ENCODE results near the gene RDH5. TPM values are rescaled to one million over a fixed set of nuclear protein-coding genes. Genes with fewer than 3 reads are reported as not detected.

The RDH5 gene
- total RNA-seq, 1 experiment from 2014 or later: 12.4 TPM

GRCh38 chr12:55693323-55694187 lies 26.6 kb upstream of the RDH5 start:
- H3K9me3 ChIP-seq (ENCODE audit: low read length): no peaks in the 10 kb centered on the region
- no peaks in the 10 kb centered on the region for H3K36me3 ChIP-seq (ENCODE audit: insufficient read depth, low read length)
- DNase-seq: no peak
- H3K79me2 ChIP-seq (ENCODE audit: low read length): no peaks in the 10 kb centered on the region
- H3K27me3 ChIP-seq (ENCODE audit: low read length): no peaks in the 10 kb centered on the region
- no peak overlapping the region for H3K9ac ChIP-seq (ENCODE audit: low read length)
- no peak overlapping the region for H3K4me2 ChIP-seq (ENCODE audit: low read depth, low read length, poor library complexity, severe bottlenecking)
- H4K20me1 ChIP-seq (ENCODE audit: insufficient read depth, low read depth, low read length): no peaks in the 10 kb centered on the region
- no peak overlapping the region for H3K27ac ChIP-seq (ENCODE audit: low read length)
- H2AFZ ChIP-seq (ENCODE audit: low read length): no peak overlapping the region
- no peaks in the 10 kb centered on the region for H3K9me2 ChIP-seq (replicated peaks; ENCODE audit: insufficient read depth, low read length)
- no peak overlapping the region for H3K4me3 ChIP-seq (ENCODE audit: low read length)
- H3K4me1 ChIP-seq (ENCODE audit: low read length): no peaks in the 10 kb centered on the region

GRCh38 chr12:55694188-55694515 lies 26.0 kb upstream of the RDH5 start:
- H3K27me3 ChIP-seq (ENCODE audit: low read length): no peaks in the 10 kb centered on the region
- no peaks in the 10 kb centered on the region for H3K36me3 ChIP-seq (ENCODE audit: insufficient read depth, low read length)
- no peaks in the 10 kb centered on the region for H3K9me2 ChIP-seq (replicated peaks; ENCODE audit: insufficient read depth, low read length)
- H4K20me1 ChIP-seq (ENCODE audit: insufficient read depth, low read depth, low read length): no peaks in the 10 kb centered on the region
- H3K9ac ChIP-seq (ENCODE audit: low read length): no peak overlapping the region
- H3K4me3 ChIP-seq (ENCODE audit: low read length): no peak overlapping the region
- no peak overlapping the region for H2AFZ ChIP-seq (ENCODE audit: low read length)
- no peak for DNase-seq
- no peaks in the 10 kb centered on the region for H3K4me1 ChIP-seq (ENCODE audit: low read length)
- no peaks in the 10 kb centered on the region for H3K9me3 ChIP-seq (ENCODE audit: low read length)
- H3K79me2 ChIP-seq (ENCODE audit: low read length): no peaks in the 10 kb centered on the region
- no peak overlapping the region for H3K27ac ChIP-seq (ENCODE audit: low read length)
- H3K4me2 ChIP-seq (ENCODE audit: low read depth, low read length, poor library complexity, severe bottlenecking): no peak overlapping the region

DNA sequence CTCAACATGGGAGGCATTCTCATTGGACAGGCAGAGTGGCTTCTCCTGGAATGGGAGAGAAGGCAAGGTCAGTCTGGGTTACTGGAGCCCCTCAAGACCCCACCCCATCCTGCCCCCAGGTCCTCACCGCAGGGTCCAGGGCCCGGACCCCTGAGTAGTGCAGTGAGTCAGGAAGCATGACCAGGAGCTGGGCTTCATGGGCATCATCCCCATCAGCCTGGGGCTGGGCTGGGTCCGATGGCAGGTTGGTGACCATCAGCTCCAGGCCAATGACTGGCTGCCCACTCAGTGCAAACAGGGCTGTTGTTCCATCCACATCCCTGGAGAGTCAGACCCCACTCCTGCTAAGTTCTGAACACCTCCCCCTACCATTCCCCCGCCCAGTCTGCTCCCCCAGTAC lies 25.5 kb upstream of the RDH5 start:
- Histone ChIP-seq H3K9me2 (replicated peaks; ENCODE audit: insufficient read depth, low read length) (no peaks in the 10 kb centered on the region), H3K36me3 (ENCODE audit: insufficient read depth, low read length) (no peaks in the 10 kb centered on the region), H2AFZ (ENCODE audit: low read length) (no peak overlapping the region), H3K4me3 (ENCODE audit: low read length) (no peak overlapping the region), H3K4me1 (ENCODE audit: low read length) (no peaks in the 10 kb centered on the region), H3K27ac (ENCODE audit: low read length) (no peak overlapping the region), H3K9ac (ENCODE audit: low read length) (no peak overlapping the region), H3K4me2 (ENCODE audit: low read depth, low read length, poor library complexity, severe bottlenecking) (no peak overlapping the region), H3K9me3 (ENCODE audit: low read length) (no peaks in the 10 kb centered on the region), H3K27me3 (ENCODE audit: low read length) (no peaks in the 10 kb centered on the region), H3K79me2 (ENCODE audit: low read length) (no peaks in the 10 kb centered on the region), H4K20me1 (ENCODE audit: insufficient read depth, low read depth, low read length) (no peaks in the 10 kb centered on the region)
- DNase-seq: no peak

GRCh38 chr12:55695349-55695748 lies 24.8 kb upstream of the RDH5 start:
- no peak for DNase-seq
- Histone ChIP-seq H3K9me3 (ENCODE audit: low read length) (no peaks in the 10 kb centered on the region), H2AFZ (ENCODE audit: low read length) (no peak overlapping the region), H3K27ac (ENCODE audit: low read length) (no peak overlapping the region), H3K4me1 (ENCODE audit: low read length) (no peaks in the 10 kb centered on the region), H3K9ac (ENCODE audit: low read length) (no peak overlapping the region), H3K36me3 (ENCODE audit: insufficient read depth, low read length) (no peaks in the 10 kb centered on the region), H3K79me2 (ENCODE audit: low read length) (no peaks in the 10 kb centered on the region), H3K27me3 (ENCODE audit: low read length) (no peaks in the 10 kb centered on the region), H3K9me2 (replicated peaks; ENCODE audit: insufficient read depth, low read length) (no peaks in the 10 kb centered on the region), H4K20me1 (ENCODE audit: insufficient read depth, low read depth, low read length) (no peaks in the 10 kb centered on the region), H3K4me3 (ENCODE audit: low read length) (no peak overlapping the region), H3K4me2 (ENCODE audit: low read depth, low read length, poor library complexity, severe bottlenecking) (no peak overlapping the region)

GRCh38 chr12:55696141-55696540 lies 24.1 kb upstream of the RDH5 start:
- no peaks in the 10 kb centered on the region for H3K27me3 ChIP-seq (ENCODE audit: low read length)
- DNase-seq: no peak
- no peak overlapping the region for H3K27ac ChIP-seq (ENCODE audit: low read length)
- no peaks in the 10 kb centered on the region for H3K79me2 ChIP-seq (ENCODE audit: low read length)
- no peak overlapping the region for H2AFZ ChIP-seq (ENCODE audit: low read length)
- no peaks in the 10 kb centered on the region for H3K9me2 ChIP-seq (replicated peaks; ENCODE audit: insufficient read depth, low read length)
- H3K4me2 ChIP-seq (ENCODE audit: low read depth, low read length, poor library complexity, severe bottlenecking): no peak overlapping the region
- no peak overlapping the region for H3K4me3 ChIP-seq (ENCODE audit: low read length)
- H3K9ac ChIP-seq (ENCODE audit: low read length): no peak overlapping the region
- no peaks in the 10 kb centered on the region for H3K4me1 ChIP-seq (ENCODE audit: low read length)
- H3K36me3 ChIP-seq (ENCODE audit: insufficient read depth, low read length): no peaks in the 10 kb centered on the region
- H4K20me1 ChIP-seq (ENCODE audit: insufficient read depth, low read depth, low read length): no peaks in the 10 kb centered on the region
- H3K9me3 ChIP-seq (ENCODE audit: low read length): no peaks in the 10 kb centered on the region

DNA sequence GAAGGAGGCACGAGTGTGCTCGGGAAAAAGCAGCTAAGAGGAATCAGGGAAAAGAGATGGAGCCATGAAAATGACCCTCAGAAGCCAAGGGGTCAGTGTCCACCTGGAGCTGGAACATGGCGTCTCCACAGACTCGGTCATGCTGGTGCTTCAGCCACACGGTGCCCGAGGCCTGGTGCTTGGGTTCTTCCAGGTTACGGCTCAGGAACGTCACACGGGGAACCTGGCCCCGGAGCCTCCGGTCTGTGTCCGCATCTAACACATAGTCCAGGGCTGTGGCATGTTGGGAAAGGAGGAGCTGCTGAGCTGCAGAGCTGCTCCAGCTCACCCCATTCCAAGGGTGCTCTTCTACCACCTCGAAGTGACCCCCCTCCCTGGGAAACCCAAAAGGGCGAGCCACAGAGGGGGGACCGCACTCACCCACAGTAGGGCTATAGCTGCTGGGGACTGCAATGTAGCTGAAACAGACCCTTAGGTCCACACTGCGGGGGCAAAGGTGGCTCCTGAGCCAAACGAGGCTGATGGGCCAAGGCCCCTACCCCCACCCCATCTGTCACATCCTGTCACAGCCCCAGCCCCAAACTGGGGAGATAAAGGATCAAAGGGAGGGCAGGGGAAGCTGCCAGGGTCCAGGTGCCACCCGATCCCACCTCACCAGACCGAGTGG lies 23.3 kb upstream of the RDH5 start:
- Histone ChIP-seq H3K27me3 (ENCODE audit: low read length) (no peaks in the 10 kb centered on the region), H3K9ac (ENCODE audit: low read length) (no peak overlapping the region), H3K36me3 (ENCODE audit: insufficient read depth, low read length) (no peaks in the 10 kb centered on the region), H3K9me3 (ENCODE audit: low read length) (no peaks in the 10 kb centered on the region), H4K20me1 (ENCODE audit: insufficient read depth, low read depth, low read length) (no peaks in the 10 kb centered on the region), H2AFZ (ENCODE audit: low read length) (no peak overlapping the region), H3K9me2 (replicated peaks; ENCODE audit: insufficient read depth, low read length) (no peaks in the 10 kb centered on the region), H3K4me3 (ENCODE audit: low read length) (no peak overlapping the region), H3K4me1 (ENCODE audit: low read length) (no peaks in the 10 kb centered on the region), H3K4me2 (ENCODE audit: low read depth, low read length, poor library complexity, severe bottlenecking) (no peak overlapping the region), H3K27ac (ENCODE audit: low read length) (no peak overlapping the region), H3K79me2 (ENCODE audit: low read length) (no peaks in the 10 kb centered on the region)
- DNase-seq: no peak

GRCh38 chr12:55697686-55698085 lies 22.5 kb upstream of the RDH5 start:
- no peak overlapping the region for H3K4me2 ChIP-seq (ENCODE audit: low read depth, low read length, poor library complexity, severe bottlenecking)
- no peak overlapping the region for H2AFZ ChIP-seq (ENCODE audit: low read length)
- no peaks in the 10 kb centered on the region for H3K4me1 ChIP-seq (ENCODE audit: low read length)
- no peak overlapping the region for H3K27ac ChIP-seq (ENCODE audit: low read length)
- no peaks in the 10 kb centered on the region for H3K9me3 ChIP-seq (ENCODE audit: low read length)
- H3K36me3 ChIP-seq (ENCODE audit: insufficient read depth, low read length): no peaks in the 10 kb centered on the region
- no peak for DNase-seq
- H3K4me3 ChIP-seq (ENCODE audit: low read length): no peak overlapping the region
- H3K9me2 ChIP-seq (replicated peaks; ENCODE audit: insufficient read depth, low read length): no peaks in the 10 kb centered on the region
- H3K27me3 ChIP-seq (ENCODE audit: low read length): no peaks in the 10 kb centered on the region
- H3K9ac ChIP-seq (ENCODE audit: low read length): no peak overlapping the region
- H3K79me2 ChIP-seq (ENCODE audit: low read length): no peaks in the 10 kb centered on the region
- no peaks in the 10 kb centered on the region for H4K20me1 ChIP-seq (ENCODE audit: insufficient read depth, low read depth, low read length)

- Histone ChIP-seq H3K36me3 (ENCODE audit: insufficient read depth, low read length) (no peaks in the 10 kb centered on the region), H3K4me1 (ENCODE audit: low read length) (no peaks in the 10 kb centered on the region), H3K9me2 (replicated peaks; ENCODE audit: insufficient read depth, low read length) (no peaks in the 10 kb centered on the region), H3K9me3 (ENCODE audit: low read length) (no peaks in the 10 kb centered on the region), H3K27ac (ENCODE audit: low read length) (no peak overlapping the region), H3K4me2 (ENCODE audit: low read depth, low read length, poor library complexity, severe bottlenecking) (no peak overlapping the region), H3K4me3 (ENCODE audit: low read length) (no peak overlapping the region), H3K9ac (ENCODE audit: low read length) (no peak overlapping the region), H4K20me1 (ENCODE audit: insufficient read depth, low read depth, low read length) (no peaks in the 10 kb centered on the region), H3K79me2 (ENCODE audit: low read length) (no peaks in the 10 kb centered on the region), H2AFZ (ENCODE audit: low read length) (no peak overlapping the region), H3K27me3 (ENCODE audit: low read length) (no peaks in the 10 kb centered on the region)
- no peak for DNase-seq
Observed at GRCh38 chr12:55698241-55698955, 21.8 kb upstream of the RDH5 start.

Measured in Karpas-422 (cell line).